GM23338 (cell line): ENCODE data around the gene LYL1. TPM values are rescaled to one million over a fixed set of nuclear protein-coding genes. Genes with fewer than 3 reads are reported as not detected.

Source experiments
- ATAC-seq: fragments of 200-7000 bp; cut with Tn5 transposase; 3 replicates; pipeline ENCODE4 v1.9.1; 2020
- DNase-seq: peaks from one replicate; pipeline ENCODE4 v3.0.0-alpha.2; 2015; ENCODE audit warnings: low spot score
- H2AFZ ChIP-seq: fragments of 200-600 bp; sonication (generic); 2 replicates; pipeline ENCODE4 v1.8.0; 2016; ENCODE audit warnings: antibody characterized with exemption, mild to moderate bottlenecking, moderate library complexity
- H3F3A ChIP-seq: fragments of 200-600 bp; sonication (generic); replicated peaks from 2 replicates; pipeline ENCODE4 v1.8.0; 2017; ENCODE audit warnings: antibody characterized with exemption, mixed run types, low read depth
- H3K27ac ChIP-seq: fragments of 200-600 bp; sonication (generic); 2 replicates; pipeline ENCODE4 v1.6.1; 2016; ENCODE audit warnings: low read depth
- H3K27me3 ChIP-seq: fragments of 200-600 bp; sonication (generic); 2 replicates; pipeline ENCODE4 v1.8.0; 2016; ENCODE audit warnings: mild to moderate bottlenecking, mixed run types, moderate library complexity; ENCODE audit not compliant: insufficient read depth
- H3K36me3 ChIP-seq: fragments of 200-600 bp; sonication (generic); 2 replicates; pipeline ENCODE4 v1.8.0; 2016; ENCODE audit warnings: mild to moderate bottlenecking; ENCODE audit not compliant: insufficient read depth
- H3K4me1 ChIP-seq: fragments of 200-600 bp; sonication (generic); 2 replicates; pipeline ENCODE4 v1.8.0; 2016; ENCODE audit warnings: mild to moderate bottlenecking, moderate library complexity; ENCODE audit not compliant: insufficient read depth
- H3K4me2 ChIP-seq: fragments of 200-600 bp; sonication (generic); 2 replicates; pipeline ENCODE4 v1.7.1; 2017; ENCODE audit warnings: mixed run types
- H3K4me3 ChIP-seq: fragments of 200-600 bp; sonication (generic); 2 replicates; pipeline ENCODE4 v1.6.1; 2016; ENCODE audit warnings: mixed run types
- H3K79me2 ChIP-seq: fragments of 200-600 bp; sonication (generic); replicated peaks from 2 replicates; pipeline ENCODE4 v1.8.0; 2017; ENCODE audit warnings: mild to moderate bottlenecking; ENCODE audit not compliant: insufficient read depth
- H3K9me2 ChIP-seq: fragments of 200-600 bp; sonication (generic); 2 replicates; pipeline ENCODE4 v1.8.0; 2017; ENCODE audit not compliant: insufficient read depth
- H4K20me1 ChIP-seq: fragments of 200-600 bp; sonication (generic); replicated peaks from 2 replicates; pipeline ENCODE4 v1.8.0; 2017; ENCODE audit warnings: mild to moderate bottlenecking; ENCODE audit not compliant: insufficient read depth
- H3K27ac Mint-ChIP-seq: 2 replicates; pipeline ENCODE4 v1.8.0; 2020; ENCODE audit warnings: inconsistent platforms, mild to moderate bottlenecking, moderate library complexity, mixed read lengths
- H3K27me3 Mint-ChIP-seq: 3 replicates; pipeline ENCODE4 v1.8.0; 2022; ENCODE audit warnings: low read depth, mild to moderate bottlenecking, moderate library complexity, mixed read lengths, inconsistent platforms; ENCODE audit not compliant: insufficient read depth, poor library complexity
- H3K36me3 Mint-ChIP-seq: 3 replicates; pipeline ENCODE4 v1.8.0; 2021; ENCODE audit warnings: low read depth, mild to moderate bottlenecking, inconsistent platforms, moderate library complexity, mixed read lengths
- H3K4me1 Mint-ChIP-seq: 3 replicates; pipeline ENCODE4 v1.8.0; 2020; ENCODE audit warnings: mild to moderate bottlenecking, inconsistent platforms, mixed read lengths
- H3K4me3 Mint-ChIP-seq: 3 replicates; pipeline ENCODE4 v1.8.0; 2021; ENCODE audit warnings: moderate library complexity, mild to moderate bottlenecking, inconsistent platforms, mixed read lengths
- H3K9me3 Mint-ChIP-seq: 3 replicates; pipeline ENCODE4 v1.8.0; 2020; ENCODE audit warnings: moderate library complexity, mild to moderate bottlenecking, inconsistent platforms, mixed read lengths
- CREB1 ChIP-seq: fragments of 250-450 bp; sonication (Bioruptor Pico); IDR thresholded peaks from 2 replicates; pipeline ENCODE4 v1.5.0; 2020; ENCODE audit warnings: low read depth, mild to moderate bottlenecking, moderate library complexity
- CTCF ChIP-seq, 2 experiments: fragments of 200-600 bp in 1 of 2; sonication (generic) in 1 of 2; conservative IDR thresholded peaks; 2 replicates each; pipeline versions ENCODE4 v1.5.1 to v1.6.1; 2016 to 2017; ENCODE audit warnings: antibody characterized with exemption in 2 of 2, low read depth in 2 of 2, mild to moderate bottlenecking in 2 of 2, moderate library complexity in 1 of 2
- ETS1 ChIP-seq: IDR thresholded peaks from 2 replicates; pipeline ENCODE4 v1.6.1; 2016; ENCODE audit warnings: antibody characterized with exemption
- EZH2 ChIP-seq: fragments of 200-600 bp; sonication (generic); IDR thresholded peaks from one replicate; pipeline ENCODE4 v1.8.0; 2017; ENCODE audit warnings: antibody characterized with exemption, mild to moderate bottlenecking, low read depth; ENCODE audit not compliant: unreplicated experiment
- EZH2phosphoT487 ChIP-seq: fragments of 200-600 bp; sonication (generic); IDR thresholded peaks from one replicate; pipeline ENCODE4 v1.8.1; 2018; ENCODE audit warnings: antibody characterized with exemption; ENCODE audit not compliant: unreplicated experiment
- JUNB ChIP-seq: IDR thresholded peaks from one replicate; pipeline ENCODE4 v1.6.1; 2016; ENCODE audit warnings: antibody characterized with exemption; ENCODE audit not compliant: unreplicated experiment
- NANOG ChIP-seq: IDR thresholded peaks from 2 replicates; pipeline ENCODE4 v1.6.1; 2016; ENCODE audit warnings: antibody characterized with exemption, borderline replicate concordance
- POLR2AphosphoS5 ChIP-seq: IDR thresholded peaks from 2 replicates; pipeline ENCODE4 v1.6.1; 2016; ENCODE audit warnings: antibody characterized with exemption, low read depth
- STAT1 ChIP-seq: IDR thresholded peaks from one replicate; pipeline ENCODE4 v1.6.1; 2016; ENCODE audit warnings: antibody characterized with exemption; ENCODE audit not compliant: unreplicated experiment
- ZNF114 ChIP-seq: fragments of 250-450 bp; sonication (Bioruptor Pico); IDR thresholded peaks from 2 replicates; pipeline ENCODE4 v1.5.0; 2020; ENCODE audit warnings: mild to moderate bottlenecking, moderate library complexity
- ZNF331 ChIP-seq: fragments of 250-450 bp; sonication (Bioruptor Pico); IDR thresholded peaks from 2 replicates; pipeline ENCODE4 v1.5.0; 2020; ENCODE audit warnings: low read depth, mild to moderate bottlenecking, moderate library complexity
- polyA plus RNA-seq: library from polyadenylated mRNA; unstranded; fragments of >200 nt; fragmentation: Nextera tagmentation; extraction: Ambion mirVana; gene quantifications from 2 replicates; pipeline ENCODE4 v1.2.1, GENCODE V29; 2016
- total RNA-seq: library from RNA; depleted of rRNA; stranded (reverse); fragments of >200 nt; shearing (Covaris generic); gene quantifications from 2 replicates; pipeline ENCODE4 v1.2.3, GENCODE V29; 2014

LYL1 gene
- total and polyA plus RNA-seq, 2 experiments from 2014 or later, result 1.2 to 2.2 TPM

GRCh38 chr19:13135068-13136062 lies 32.7 kb upstream of the LYL1 start:
- H3K4me3 ChIP-seq, result no peak overlapping the region
- H4K20me1 ChIP-seq, result peaks cover 40% of the 10 kb centered on the region
- H3K27me3 ChIP-seq, result no peaks in the 10 kb centered on the region
- no peak overlapping the region for H3K4me3 Mint-ChIP-seq
- H3F3A ChIP-seq, result no peaks in the 10 kb centered on the region
- H3K36me3 Mint-ChIP-seq, result peaks cover 61% of the 10 kb centered on the region
- H3K4me1 Mint-ChIP-seq, result peaks cover 16% of the 10 kb centered on the region
- H3K27me3 Mint-ChIP-seq, result peaks cover 16% of the 10 kb centered on the region
- no peak overlapping the region for H3K27ac Mint-ChIP-seq
- TF ChIP-seq NANOG (no peak), ETS1 (no peak), EZH2phosphoT487 (no peak), JUNB (no peak), STAT1 (no peak), POLR2AphosphoS5 (no peak)
- ATAC-seq, result no peak
- H3K4me1 ChIP-seq, result no peaks in the 10 kb centered on the region
- DNase-seq, result no peak
- H3K27ac ChIP-seq, result no peak overlapping the region
- no peaks in the 10 kb centered on the region for H3K9me2 ChIP-seq
- peaks cover 5% of the 10 kb centered on the region; the same call in 1 of the 2 replicates for H3K36me3 ChIP-seq
- no peak overlapping the region for H2AFZ ChIP-seq
- H3K4me2 ChIP-seq, result no peak overlapping the region
- peaks cover 45% of the 10 kb centered on the region for H3K79me2 ChIP-seq
- H3K9me3 Mint-ChIP-seq, result no peaks in the 10 kb centered on the region

- no peaks in the 10 kb centered on the region for H3K9me3 Mint-ChIP-seq
- Histone ChIP-seq H3K4me3 (no peak overlapping the region), H4K20me1 (peaks cover 48% of the 10 kb centered on the region), H3K9me2 (no peaks in the 10 kb centered on the region), H3K79me2 (peaks cover 53% of the 10 kb centered on the region), H3K27me3 (no peaks in the 10 kb centered on the region), H3K27ac (no peak overlapping the region), H3K4me2 (no peak overlapping the region), H3K36me3 (peaks cover 5% of the 10 kb centered on the region; the same call in 1 of the 2 replicates), H3K4me1 (no peaks in the 10 kb centered on the region), H2AFZ (no peak overlapping the region), H3F3A (no peaks in the 10 kb centered on the region)
- no peak overlapping the region; the same call in 1 of the 2 replicates for H3K27ac Mint-ChIP-seq
- no peak overlapping the region for H3K4me3 Mint-ChIP-seq
- peaks cover 12% of the 10 kb centered on the region for H3K4me1 Mint-ChIP-seq
- DNase-seq (no peak), ATAC-seq (no peak)
- H3K27me3 Mint-ChIP-seq, result peaks cover 16% of the 10 kb centered on the region
- H3K36me3 Mint-ChIP-seq, result peaks cover 60% of the 10 kb centered on the region
- no peak for TF ChIP-seq NANOG
- no peak for TF ChIP-seq STAT1
- no peak for TF ChIP-seq EZH2
- TF ChIP-seq JUNB, result no peak
- no peak for TF ChIP-seq CTCF (conservative IDR thresholded peaks at IDR 0.05; ENCODE audit: low read depth in 2 of 2)
- TF ChIP-seq ZNF331, result no peak
- TF ChIP-seq POLR2AphosphoS5, result no peak
- no peak for TF ChIP-seq ZNF114 (CRISPR knock-in tag)
- no peak for TF ChIP-seq EZH2phosphoT487
- no peak for TF ChIP-seq ETS1
- no peak for TF ChIP-seq CREB1 (CRISPR knock-in tag)
Observed at GRCh38 chr19:13134626-13135025, 32.0 kb upstream of the LYL1 start.
